ENCODE data around the gene MRPS31.
A peak's percentile ranks its signal among the peaks of the same experiment; 100 is the strongest.

MRPS31 gene

GRCh38 chr13:40770934-40771618, at the start of gene MRPS31:
Gene MRPS31 (minus strand): TSS chr13:40771190. CDS start chr13:40771136, 54 bp downstream.
- DNase-seq = peak; percentile 52

- DNase-seq = no peak
Observed at GRCh38 chr13:40819797-40820315, 48.9 kb upstream of the MRPS31 start.

- no peak for DNase-seq
Observed at GRCh38 chr13:40818926-40819325, 47.9 kb upstream of the MRPS31 start.

- no peak for DNase-seq
Observed at GRCh38 chr13:40814803-40815202, 43.8 kb upstream of the MRPS31 start.

GRCh38 chr13:40813667-40814454, 42.9 kb upstream of the MRPS31 start:
- DNase-seq = no peak

GRCh38 chr13:40812724-40813445, 41.9 kb upstream of the MRPS31 start:
- no peak for DNase-seq

GRCh38 chr13:40812102-40812501, 41.1 kb upstream of the MRPS31 start:
- no peak for DNase-seq

GRCh38 chr13:40809471-40809870, 38.5 kb upstream of the MRPS31 start:
- no peak for DNase-seq

- DNase-seq = no peak
Observed at GRCh38 chr13:40806241-40806640, 35.3 kb upstream of the MRPS31 start.

- DNase-seq = no peak
Observed at GRCh38 chr13:40803316-40803715, 32.3 kb upstream of the MRPS31 start.

- DNase-seq = no peak
Observed at GRCh38 chr13:40801255-40802217, 30.5 kb upstream of the MRPS31 start.

GRCh38 chr13:40800559-40800958, 29.6 kb upstream of the MRPS31 start:
- no peak for DNase-seq

GRCh38 chr13:40799508-40799907, 28.5 kb upstream of the MRPS31 start:
- DNase-seq = no peak

- no peak for DNase-seq
Observed at GRCh38 chr13:40798380-40798779, 27.4 kb upstream of the MRPS31 start.

- no peak for DNase-seq
Observed at GRCh38 chr13:40796649-40797048, 25.7 kb upstream of the MRPS31 start.

GRCh38 chr13:40794414-40795368, 23.7 kb upstream of the MRPS31 start:
- DNase-seq = no peak

GRCh38 chr13:40793339-40793738, 22.3 kb upstream of the MRPS31 start:
- no peak for DNase-seq

- DNase-seq = no peak
Observed at GRCh38 chr13:40792284-40793051, 21.5 kb upstream of the MRPS31 start.

GRCh38 chr13:40790154-40790616, 19.2 kb upstream of the MRPS31 start:
- DNase-seq = no peak
